HEK293 (cell line): ENCODE data around the gene GDF9.

Experiments
- CTCF ChIA-PET: fragments of 350-600 bp; formaldehyde crosslinking; extraction: SDS; loops from one replicate; lab custom pipeline; 2021; ENCODE audit warnings: antibody characterized with exemption; lab: Yijun Ruan, JAX
- POLR2A ChIA-PET: fragments of 300-600 bp; formaldehyde crosslinking; extraction: SDS; loops from one replicate; lab custom pipeline; 2020; ENCODE audit warnings: antibody characterized with exemption, inconsistent platforms; lab: Yijun Ruan, JAX
- H3K27ac ChIP-seq: fragments of 200-500 bp; sonication (Bioruptor generic); 2 replicates; pipeline ENCODE4 v1.5.1; 2014; ENCODE audit warnings: low read depth, low read length, control low read depth, inconsistent platforms; ENCODE audit errors: extremely low read depth
- H3K36me3 ChIP-seq, 2 experiments: fragments of 200-500 bp in 1 of 2; sonication (Bioruptor generic) in 1 of 2; 1 replicate in 1 of 2; 2 replicates in 1 of 2; pipeline ENCODE4 v1.5.1; 2014 to 2017; ENCODE audit warnings: inconsistent platforms in 2 of 2, low read length in 2 of 2; ENCODE audit not compliant: control insufficient read depth in 2 of 2, insufficient read depth in 1 of 2
- H3K4me1 ChIP-seq: fragments of 200-500 bp; sonication (Bioruptor generic); 2 replicates; pipeline ENCODE4 v1.5.1; 2014; ENCODE audit warnings: mild to moderate bottlenecking, low read length, inconsistent platforms; ENCODE audit not compliant: control insufficient read depth, insufficient read depth
- H3K4me3 ChIP-seq: 2 replicates; pipeline ENCODE4 v1.5.1; 2011; ENCODE audit warnings: low read depth, mild to moderate bottlenecking, control low read depth, low read length, moderate library complexity
- H3K9me3 ChIP-seq: fragments of 200-500 bp; sonication (Bioruptor generic); 2 replicates; pipeline ENCODE4 v1.5.1; 2014; ENCODE audit warnings: low read depth, low read length, inconsistent platforms; ENCODE audit not compliant: control insufficient read depth, insufficient read depth
- KLF8 ChIP-seq: fragments of 450-650 bp; formaldehyde crosslinking; IDR thresholded peaks from 2 replicates; pipeline ENCODE4 v1.5.1; 2016; ENCODE audit warnings: missing biosample characterization, missing genetic modification characterization
- KLF9 ChIP-seq: fragments of 450-650 bp; formaldehyde crosslinking; IDR thresholded peaks from 2 replicates; pipeline ENCODE4 v1.5.1; 2016; ENCODE audit warnings: missing biosample characterization, missing genetic modification characterization, low read depth
- MZF1 ChIP-seq: fragments of 450-650 bp; formaldehyde crosslinking; IDR thresholded peaks from 2 replicates; pipeline ENCODE4 v1.5.1; 2017; ENCODE audit warnings: missing biosample characterization, missing genetic modification characterization, borderline replicate concordance
- OVOL3 ChIP-seq: fragments of 450-650 bp; formaldehyde crosslinking; IDR thresholded peaks from 2 replicates; pipeline ENCODE4 v1.5.1; 2016; ENCODE audit warnings: missing biosample characterization, missing genetic modification characterization
- PRDM1 ChIP-seq: fragments of 450-650 bp; formaldehyde crosslinking; IDR thresholded peaks from 2 replicates; pipeline ENCODE4; 2016; ENCODE audit warnings: missing biosample characterization, missing genetic modification characterization
- ZBTB21 ChIP-seq: fragments of 450-650 bp; formaldehyde crosslinking; IDR thresholded peaks from 2 replicates; pipeline ENCODE4 v1.5.1; 2017; ENCODE audit warnings: missing biosample characterization, missing genetic modification characterization
- ZNF10 ChIP-seq: fragments of 450-650 bp; formaldehyde crosslinking; IDR thresholded peaks from 2 replicates; pipeline ENCODE4 v1.5.1; 2017; ENCODE audit warnings: missing biosample characterization, missing genetic modification characterization
- ZNF114 ChIP-seq: fragments of 450-650 bp; formaldehyde crosslinking; IDR thresholded peaks from 2 replicates; pipeline ENCODE4 v1.5.0; 2017; ENCODE audit warnings: missing biosample characterization, missing genetic modification characterization
- ZNF138 ChIP-seq: fragments of 450-650 bp; formaldehyde crosslinking; IDR thresholded peaks from 2 replicates; pipeline ENCODE4 v1.5.1; 2016; ENCODE audit warnings: missing biosample characterization, missing genetic modification characterization, borderline replicate concordance
- ZNF169 ChIP-seq: fragments of 450-650 bp; formaldehyde crosslinking; IDR thresholded peaks from 2 replicates; pipeline ENCODE4 v1.5.1; 2016; ENCODE audit warnings: missing biosample characterization, missing genetic modification characterization
- ZNF175 ChIP-seq: fragments of 450-650 bp; formaldehyde crosslinking; IDR thresholded peaks from 2 replicates; pipeline ENCODE4 v1.5.1; 2016; ENCODE audit warnings: missing biosample characterization, missing genetic modification characterization
- ZNF19 ChIP-seq: fragments of 450-650 bp; formaldehyde crosslinking; IDR thresholded peaks from 2 replicates; pipeline ENCODE4; 2016; ENCODE audit warnings: missing biosample characterization, missing genetic modification characterization, low read depth
- ZNF23 ChIP-seq: fragments of 450-650 bp; formaldehyde crosslinking; IDR thresholded peaks from 2 replicates; pipeline ENCODE4 v1.5.1; 2016; ENCODE audit warnings: missing biosample characterization, missing genetic modification characterization, borderline replicate concordance
- ZNF239 ChIP-seq: fragments of 450-650 bp; formaldehyde crosslinking; IDR thresholded peaks from 2 replicates; pipeline ENCODE4 v1.5.1; 2016; ENCODE audit warnings: missing biosample characterization, missing genetic modification characterization
- ZNF266 ChIP-seq: fragments of 450-650 bp; formaldehyde crosslinking; IDR thresholded peaks from 2 replicates; pipeline ENCODE4 v1.5.1; 2016; ENCODE audit warnings: missing biosample characterization, missing genetic modification characterization, low read depth
- ZNF274 ChIP-seq, 2 experiments: fragments of 200-500 bp in 1 of 2; fragments of 450-650 bp in 1 of 2; sonication (Bioruptor generic) in 1 of 2; formaldehyde crosslinking in 1 of 2; IDR thresholded peaks; 2 replicates each; pipeline versions ENCODE4 v1.5.1 to v1.6.1; 2014 to 2016; ENCODE audit warnings: borderline replicate concordance in 1 of 2, inconsistent platforms in 1 of 2, low read length in 1 of 2, missing biosample characterization in 1 of 2, missing genetic modification characterization in 1 of 2
- ZNF350 ChIP-seq: fragments of 450-650 bp; formaldehyde crosslinking; IDR thresholded peaks from 2 replicates; pipeline ENCODE4 v1.5.0; 2017; ENCODE audit warnings: missing biosample characterization, mild to moderate bottlenecking, missing genetic modification characterization
- ZNF404 ChIP-seq: fragments of 450-650 bp; formaldehyde crosslinking; IDR thresholded peaks from 2 replicates; pipeline ENCODE4 v1.5.1; 2017; ENCODE audit warnings: missing biosample characterization, missing genetic modification characterization
- ZNF423 ChIP-seq: fragments of 450-650 bp; formaldehyde crosslinking; IDR thresholded peaks from 2 replicates; pipeline ENCODE4 v1.5.1; 2016; ENCODE audit warnings: missing biosample characterization, missing genetic modification characterization
- ZNF521 ChIP-seq: fragments of 450-650 bp; formaldehyde crosslinking; IDR thresholded peaks from 2 replicates; pipeline ENCODE4 v1.5.1; 2017; ENCODE audit warnings: missing biosample characterization, mild to moderate bottlenecking, missing genetic modification characterization
- ZNF560 ChIP-seq: fragments of 450-650 bp; formaldehyde crosslinking; IDR thresholded peaks from 2 replicates; pipeline ENCODE4 v1.5.1; 2017; ENCODE audit warnings: missing biosample characterization, missing genetic modification characterization, borderline replicate concordance
- ZNF610 ChIP-seq: fragments of 450-650 bp; formaldehyde crosslinking; IDR thresholded peaks from 2 replicates; pipeline ENCODE4 v1.5.1; 2016; ENCODE audit warnings: missing biosample characterization, missing genetic modification characterization, borderline replicate concordance
- ZNF76 ChIP-seq: fragments of 450-650 bp; formaldehyde crosslinking; IDR thresholded peaks from 2 replicates; pipeline ENCODE4; 2016; ENCODE audit warnings: low read depth, missing biosample characterization, missing genetic modification characterization, borderline replicate concordance
- TF ChIP-seq, protein P1 (sequence below): fragments of 450-650 bp; formaldehyde crosslinking; IDR thresholded peaks from 2 replicates; pipeline ENCODE4 v1.5.1; 2016; ENCODE audit warnings: missing biosample characterization, missing genetic modification characterization, borderline replicate concordance
- TF ChIP-seq, protein P2 (sequence below): fragments of 450-650 bp; formaldehyde crosslinking; IDR thresholded peaks from 2 replicates; pipeline ENCODE4 v1.5.1; 2016; ENCODE audit warnings: missing biosample characterization, missing genetic modification characterization, low read depth
- TF ChIP-seq, protein P3 (sequence below): fragments of 450-650 bp; formaldehyde crosslinking; IDR thresholded peaks from 2 replicates; pipeline ENCODE4 v1.5.1; 2016; ENCODE audit warnings: missing biosample characterization, missing genetic modification characterization
- TF ChIP-seq, protein P4 (sequence below): fragments of 450-650 bp; formaldehyde crosslinking; IDR thresholded peaks from 2 replicates; pipeline ENCODE4 v1.5.1; 2016; ENCODE audit warnings: missing biosample characterization, missing genetic modification characterization

Gene GDF9

DNA sequence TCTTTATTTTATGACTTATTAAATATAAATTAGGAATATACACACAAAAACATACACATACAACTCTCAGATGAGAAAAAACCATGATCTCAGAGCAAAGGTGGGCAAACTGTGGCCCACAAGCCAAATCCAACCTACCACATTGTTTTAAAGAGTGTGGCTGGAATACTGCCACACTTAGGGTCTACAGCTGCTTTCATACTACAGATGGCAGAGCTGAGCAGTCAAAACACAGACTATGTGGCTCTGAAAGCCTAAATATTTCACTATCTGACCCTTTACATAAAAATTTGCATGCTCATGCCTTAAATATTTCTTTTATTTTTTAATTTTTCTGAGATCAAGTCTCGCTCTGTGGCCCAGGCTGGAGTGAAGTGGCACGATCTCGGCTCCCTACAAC, 35.5 kb upstream of the GDF9 start (continued):
- TF ChIP-seq, protein P1, sequence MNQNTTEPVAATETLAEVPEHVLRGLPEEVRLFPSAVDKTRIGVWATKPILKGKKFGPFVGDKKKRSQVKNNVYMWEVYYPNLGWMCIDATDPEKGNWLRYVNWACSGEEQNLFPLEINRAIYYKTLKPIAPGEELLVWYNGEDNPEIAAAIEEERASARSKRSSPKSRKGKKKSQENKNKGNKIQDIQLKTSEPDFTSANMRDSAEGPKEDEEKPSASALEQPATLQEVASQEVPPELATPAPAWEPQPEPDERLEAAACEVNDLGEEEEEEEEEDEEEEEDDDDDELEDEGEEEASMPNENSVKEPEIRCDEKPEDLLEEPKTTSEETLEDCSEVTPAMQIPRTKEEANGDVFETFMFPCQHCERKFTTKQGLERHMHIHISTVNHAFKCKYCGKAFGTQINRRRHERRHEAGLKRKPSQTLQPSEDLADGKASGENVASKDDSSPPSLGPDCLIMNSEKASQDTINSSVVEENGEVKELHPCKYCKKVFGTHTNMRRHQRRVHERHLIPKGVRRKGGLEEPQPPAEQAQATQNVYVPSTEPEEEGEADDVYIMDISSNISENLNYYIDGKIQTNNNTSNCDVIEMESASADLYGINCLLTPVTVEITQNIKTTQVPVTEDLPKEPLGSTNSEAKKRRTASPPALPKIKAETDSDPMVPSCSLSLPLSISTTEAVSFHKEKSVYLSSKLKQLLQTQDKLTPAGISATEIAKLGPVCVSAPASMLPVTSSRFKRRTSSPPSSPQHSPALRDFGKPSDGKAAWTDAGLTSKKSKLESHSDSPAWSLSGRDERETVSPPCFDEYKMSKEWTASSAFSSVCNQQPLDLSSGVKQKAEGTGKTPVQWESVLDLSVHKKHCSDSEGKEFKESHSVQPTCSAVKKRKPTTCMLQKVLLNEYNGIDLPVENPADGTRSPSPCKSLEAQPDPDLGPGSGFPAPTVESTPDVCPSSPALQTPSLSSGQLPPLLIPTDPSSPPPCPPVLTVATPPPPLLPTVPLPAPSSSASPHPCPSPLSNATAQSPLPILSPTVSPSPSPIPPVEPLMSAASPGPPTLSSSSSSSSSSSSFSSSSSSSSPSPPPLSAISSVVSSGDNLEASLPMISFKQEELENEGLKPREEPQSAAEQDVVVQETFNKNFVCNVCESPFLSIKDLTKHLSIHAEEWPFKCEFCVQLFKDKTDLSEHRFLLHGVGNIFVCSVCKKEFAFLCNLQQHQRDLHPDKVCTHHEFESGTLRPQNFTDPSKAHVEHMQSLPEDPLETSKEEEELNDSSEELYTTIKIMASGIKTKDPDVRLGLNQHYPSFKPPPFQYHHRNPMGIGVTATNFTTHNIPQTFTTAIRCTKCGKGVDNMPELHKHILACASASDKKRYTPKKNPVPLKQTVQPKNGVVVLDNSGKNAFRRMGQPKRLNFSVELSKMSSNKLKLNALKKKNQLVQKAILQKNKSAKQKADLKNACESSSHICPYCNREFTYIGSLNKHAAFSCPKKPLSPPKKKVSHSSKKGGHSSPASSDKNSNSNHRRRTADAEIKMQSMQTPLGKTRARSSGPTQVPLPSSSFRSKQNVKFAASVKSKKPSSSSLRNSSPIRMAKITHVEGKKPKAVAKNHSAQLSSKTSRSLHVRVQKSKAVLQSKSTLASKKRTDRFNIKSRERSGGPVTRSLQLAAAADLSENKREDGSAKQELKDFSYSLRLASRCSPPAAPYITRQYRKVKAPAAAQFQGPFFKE (tag by site-specific recombination): no peak

DNA sequence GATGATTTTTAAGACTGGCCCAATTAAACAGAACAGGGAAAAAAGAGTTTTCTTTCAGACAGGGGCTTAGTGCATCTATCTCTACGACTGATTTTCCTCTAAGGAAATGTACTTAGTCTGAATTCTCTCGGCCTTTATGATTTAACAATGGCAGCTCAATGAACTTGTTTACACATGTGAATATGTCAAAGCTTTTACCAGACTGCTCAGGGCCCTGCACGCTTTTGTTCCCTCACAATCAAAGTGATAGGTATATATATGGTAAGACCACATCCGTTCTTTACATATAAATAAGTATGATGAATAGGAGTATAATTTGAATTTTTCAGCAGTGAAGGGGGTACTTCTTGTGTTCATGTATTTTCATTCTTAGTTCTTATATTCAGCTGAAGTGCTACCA, 34.8 kb upstream of the GDF9 start:
- H3K36me3 ChIP-seq: peaks cover 50 to 64% of the 10 kb centered on the region in 2 experiments

DNA sequence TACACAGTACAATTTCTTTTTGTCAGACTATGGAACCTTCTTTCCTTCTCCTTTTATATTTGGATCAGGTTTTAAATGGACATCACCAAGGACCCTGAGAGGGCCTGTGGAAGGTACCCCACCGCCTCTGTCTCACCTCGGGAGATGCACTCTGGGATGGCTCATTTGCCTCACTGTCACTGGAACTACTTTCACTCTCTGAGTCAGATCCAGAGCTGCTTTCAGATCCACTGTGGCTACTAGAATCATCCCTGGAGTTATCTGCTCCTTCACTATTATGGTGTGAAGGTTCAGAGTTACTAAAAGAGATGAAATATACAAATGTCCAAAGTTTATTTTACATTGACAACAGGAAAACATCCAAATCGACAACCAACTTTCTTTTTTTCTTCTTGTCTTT, 31.8 kb upstream of the GDF9 start:
- Histone ChIP-seq H3K36me3 (peaks cover 66 to 79% of the 10 kb centered on the region in 2 experiments), H3K9me3 (no peaks in the 10 kb centered on the region), H3K4me1 (no peaks in the 10 kb centered on the region), H3K4me3 (no peak overlapping the region), H3K27ac (no peak overlapping the region)
- POLR2A ChIA-PET: no interaction called here
- CTCF ChIA-PET: interaction anchor here (1.5 kb wide), 1 partner anchor 15 kb away, joined by 7 read pairs; no protein-coding TSS in a partner anchor
- TF ChIP-seq KLF9 (no peak), ZNF274 (IDR thresholded peaks at IDR 0.05; ENCODE audit: low read length) (no peak), ZNF274 (tag by site-specific recombination; IDR thresholded peaks at IDR 0.05; ENCODE audit: borderline replicate concordance) (no peak), ZNF175 (tag by site-specific recombination) (no peak), ZNF404 (tag by site-specific recombination) (no peak), ZNF23 (no peak), ZNF350 (tag by site-specific recombination) (no peak), ZNF10 (no peak), ZNF423 (tag by site-specific recombination) (no peak), ZNF560 (tag by site-specific recombination) (no peak), ZNF239 (no peak), ZBTB21 (tag by site-specific recombination) (no peak), ZNF138 (tag by site-specific recombination) (no peak), ZNF114 (tag by site-specific recombination) (no peak), PRDM1 (tag by site-specific recombination) (no peak), ZNF76 (tag by site-specific recombination) (no peak), ZNF266 (tag by site-specific recombination) (no peak)
- TF ChIP-seq, protein P2, sequence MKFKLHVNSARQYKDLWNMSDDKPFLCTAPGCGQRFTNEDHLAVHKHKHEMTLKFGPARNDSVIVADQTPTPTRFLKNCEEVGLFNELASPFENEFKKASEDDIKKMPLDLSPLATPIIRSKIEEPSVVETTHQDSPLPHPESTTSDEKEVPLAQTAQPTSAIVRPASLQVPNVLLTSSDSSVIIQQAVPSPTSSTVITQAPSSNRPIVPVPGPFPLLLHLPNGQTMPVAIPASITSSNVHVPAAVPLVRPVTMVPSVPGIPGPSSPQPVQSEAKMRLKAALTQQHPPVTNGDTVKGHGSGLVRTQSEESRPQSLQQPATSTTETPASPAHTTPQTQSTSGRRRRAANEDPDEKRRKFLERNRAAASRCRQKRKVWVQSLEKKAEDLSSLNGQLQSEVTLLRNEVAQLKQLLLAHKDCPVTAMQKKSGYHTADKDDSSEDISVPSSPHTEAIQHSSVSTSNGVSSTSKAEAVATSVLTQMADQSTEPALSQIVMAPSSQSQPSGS (tag by site-specific recombination): no peak
- TF ChIP-seq, protein P3, sequence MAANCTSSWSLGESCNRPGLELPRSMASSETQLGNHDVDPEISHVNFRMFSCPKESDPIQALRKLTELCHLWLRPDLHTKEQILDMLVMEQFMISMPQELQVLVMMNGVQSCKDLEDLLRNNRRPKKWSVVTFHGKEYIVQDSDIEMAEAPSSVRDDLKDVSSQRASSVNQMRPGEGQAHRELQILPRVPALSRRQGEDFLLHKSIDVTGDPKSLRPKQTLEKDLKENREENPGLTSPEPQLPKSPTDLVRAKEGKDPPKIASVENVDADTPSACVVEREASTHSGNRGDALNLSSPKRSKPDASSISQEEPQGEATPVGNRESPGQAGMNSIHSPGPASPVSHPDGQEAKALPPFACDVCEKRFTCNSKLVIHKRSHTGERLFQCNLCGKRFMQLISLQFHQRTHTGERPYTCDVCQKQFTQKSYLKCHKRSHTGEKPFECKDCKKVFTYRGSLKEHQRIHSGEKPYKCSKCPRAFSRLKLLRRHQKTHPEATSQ (tag by site-specific recombination): no peak

More for the DNA sequence above, 34.8 kb upstream of the GDF9 start:
- H3K4me1 ChIP-seq: no peaks in the 10 kb centered on the region
- H3K9me3 ChIP-seq: no peaks in the 10 kb centered on the region
- no peak overlapping the region for H3K4me3 ChIP-seq
- POLR2A ChIA-PET: no interaction called here
- no peak overlapping the region for H3K27ac ChIP-seq
- CTCF ChIA-PET: interaction anchor here (0.6 kb wide), 1 partner anchor 19 kb away, joined by 3 read pairs; no protein-coding TSS in a partner anchor
- TF ChIP-seq ZNF19 (tag by site-specific recombination): no peak
- TF ChIP-seq ZNF521 (tag by site-specific recombination): no peak
- TF ChIP-seq ZNF169: no peak
- TF ChIP-seq KLF8 (tag by site-specific recombination): no peak
- no peak for TF ChIP-seq MZF1 (tag by site-specific recombination)
- TF ChIP-seq ZNF610 (tag by site-specific recombination): no peak
- no peak for TF ChIP-seq OVOL3
- TF ChIP-seq, protein P4, sequence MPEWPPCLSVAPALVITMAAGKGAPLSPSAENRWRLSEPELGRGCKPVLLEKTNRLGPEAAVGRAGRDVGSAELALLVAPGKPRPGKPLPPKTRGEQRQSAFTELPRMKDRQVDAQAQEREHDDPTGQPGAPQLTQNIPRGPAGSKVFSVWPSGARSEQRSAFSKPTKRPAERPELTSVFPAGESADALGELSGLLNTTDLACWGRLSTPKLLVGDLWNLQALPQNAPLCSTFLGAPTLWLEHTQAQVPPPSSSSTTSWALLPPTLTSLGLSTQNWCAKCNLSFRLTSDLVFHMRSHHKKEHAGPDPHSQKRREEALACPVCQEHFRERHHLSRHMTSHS (tag by site-specific recombination): no peak
- TF ChIP-seq, all 188 proteins: peak for 0
